DMS153 treated with DMSO at 0.1 percent for 48 hours (cell line): ENCODE results near the gene RFTN2.
"Not testable (repeated sequence)": the region's sequence is repeated elsewhere in the genome, so short reads cannot be mapped to it uniquely, and the experiment has no call there.

Source experiments
- DNase-seq: peaks from one replicate; lab custom pipeline; 2025; ENCODE audit not compliant: unreplicated experiment; lab: John Stamatoyannopoulos, UW

RFTN2 gene

DNA sequence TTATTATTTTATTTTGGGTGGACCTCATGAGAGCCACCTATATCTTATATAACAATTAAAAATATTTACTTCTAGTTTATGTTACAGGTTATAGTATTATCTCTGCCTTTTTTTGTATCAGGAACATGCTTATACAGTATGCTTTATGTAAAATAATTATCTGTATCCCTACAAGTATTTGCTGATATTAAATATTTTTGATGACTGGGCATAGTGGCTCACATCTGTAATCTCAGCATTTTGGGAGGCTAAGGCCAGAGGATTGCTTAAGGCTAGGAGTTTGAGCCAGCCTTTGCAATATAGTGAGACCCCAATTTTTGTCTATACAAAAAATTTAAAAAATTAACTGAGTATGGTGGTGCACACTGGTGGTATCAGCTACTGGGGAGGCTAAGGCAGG lies 119.9 kb downstream of the RFTN2 start:
- no peak for DNase-seq

DNA sequence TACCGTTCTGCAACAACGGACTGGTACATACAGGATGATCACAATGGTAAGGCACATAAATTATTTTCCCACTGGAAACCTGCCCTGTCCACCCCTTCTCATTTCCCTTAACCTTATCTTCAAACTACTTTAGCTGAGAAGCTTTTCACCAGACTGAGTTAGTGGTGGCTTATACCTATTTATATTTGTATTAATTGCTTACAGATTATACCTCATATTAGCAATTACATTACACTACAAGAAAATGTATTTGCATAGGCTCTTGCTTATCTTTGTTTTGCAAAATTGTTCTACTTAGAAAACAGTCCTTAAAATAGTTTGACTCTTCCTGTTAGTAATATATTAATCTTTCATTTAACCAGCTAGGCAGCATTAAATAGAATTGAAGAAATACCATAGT lies 124.1 kb downstream of the RFTN2 start:
- not testable (repeated sequence) for DNase-seq

- no peak for DNase-seq
Measured at GRCh38 chr2:197548582-197548981, 126.8 kb downstream of the RFTN2 start.

- DNase-seq: no peak
Measured at GRCh38 chr2:197547163-197547900, 128.1 kb downstream of the RFTN2 start.

DNA sequence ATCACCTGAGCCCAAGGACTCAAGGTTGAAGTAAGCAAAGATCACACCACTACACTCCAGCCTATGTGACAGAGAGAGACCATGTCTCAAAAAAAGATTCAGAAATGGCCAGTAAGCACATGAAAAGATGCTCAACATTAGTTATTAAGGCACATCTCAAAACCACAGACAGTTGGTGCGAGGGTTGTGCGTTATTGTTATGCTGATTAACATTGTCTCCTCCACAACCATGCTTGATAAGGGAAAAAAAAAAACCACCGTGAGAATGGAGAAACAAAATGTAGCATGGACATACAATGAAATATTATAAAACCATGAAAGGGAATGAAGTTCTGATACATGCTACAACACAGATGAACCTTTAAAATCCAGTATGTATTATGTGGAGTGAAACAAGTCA lies 132.2 kb downstream of the RFTN2 start:
- no peak for DNase-seq

DNA sequence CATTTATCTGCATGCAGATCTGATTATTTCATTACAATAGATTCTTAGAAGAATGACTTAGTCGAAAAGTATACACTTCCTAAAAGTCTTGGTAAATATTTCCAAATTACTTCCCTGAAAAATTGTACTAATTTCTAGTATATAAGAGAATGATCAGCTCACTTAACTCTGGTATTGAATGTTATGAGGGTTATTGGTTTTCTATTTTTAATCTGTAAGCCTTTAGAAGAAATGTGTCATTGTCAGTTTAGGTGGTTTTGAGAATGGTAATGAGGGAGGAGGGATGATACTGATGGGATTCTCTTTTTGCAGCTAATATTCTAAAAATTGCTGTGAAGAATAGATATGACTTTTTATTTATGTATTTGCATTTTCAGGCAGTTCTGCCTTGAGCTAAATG lies 135.7 kb downstream of the RFTN2 start:
- DNase-seq: no peak

DNA sequence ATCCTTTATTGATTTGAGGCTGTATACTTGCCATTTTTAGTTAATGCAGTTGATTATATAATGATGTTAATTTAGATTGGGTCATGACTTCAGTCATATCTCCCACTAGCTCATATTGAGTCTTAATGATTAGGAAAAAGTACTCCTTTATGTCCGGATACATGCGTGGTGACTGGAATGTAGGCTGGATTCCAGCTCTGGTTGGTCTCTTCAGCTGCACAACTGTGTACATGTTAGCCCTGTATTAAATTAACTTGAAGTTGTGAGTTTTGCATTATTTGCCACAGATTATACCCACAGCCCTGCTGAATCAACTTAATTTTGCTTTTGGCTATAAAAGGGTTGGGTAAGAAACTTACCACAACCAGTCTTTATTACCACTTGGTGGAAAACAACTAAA lies 137.0 kb downstream of the RFTN2 start:
- DNase-seq: no peak
